Breast epithelium (tissue), 3 donors: Measurements from ENCODE around the gene PTPRO.

Experiments
- POLR2A ChIP-seq: fragments of 450-650 bp; IDR thresholded peaks from one replicate; pipeline ENCODE4 v1.6.1; 2016; ENCODE audit warnings: antibody characterized with exemption, mild to moderate bottlenecking, moderate library complexity
- TF ChIP-seq, protein P1 (sequence below), 3 donors: fragments of 450-650 bp; IDR thresholded peaks; one replicate each; pipeline ENCODE4 v1.5.1; 2016 to 2017; ENCODE audit warnings: antibody characterized with exemption in 3 of 3, mild to moderate bottlenecking in 3 of 3, moderate library complexity in 3 of 3

- TF ChIP-seq, protein P1, sequence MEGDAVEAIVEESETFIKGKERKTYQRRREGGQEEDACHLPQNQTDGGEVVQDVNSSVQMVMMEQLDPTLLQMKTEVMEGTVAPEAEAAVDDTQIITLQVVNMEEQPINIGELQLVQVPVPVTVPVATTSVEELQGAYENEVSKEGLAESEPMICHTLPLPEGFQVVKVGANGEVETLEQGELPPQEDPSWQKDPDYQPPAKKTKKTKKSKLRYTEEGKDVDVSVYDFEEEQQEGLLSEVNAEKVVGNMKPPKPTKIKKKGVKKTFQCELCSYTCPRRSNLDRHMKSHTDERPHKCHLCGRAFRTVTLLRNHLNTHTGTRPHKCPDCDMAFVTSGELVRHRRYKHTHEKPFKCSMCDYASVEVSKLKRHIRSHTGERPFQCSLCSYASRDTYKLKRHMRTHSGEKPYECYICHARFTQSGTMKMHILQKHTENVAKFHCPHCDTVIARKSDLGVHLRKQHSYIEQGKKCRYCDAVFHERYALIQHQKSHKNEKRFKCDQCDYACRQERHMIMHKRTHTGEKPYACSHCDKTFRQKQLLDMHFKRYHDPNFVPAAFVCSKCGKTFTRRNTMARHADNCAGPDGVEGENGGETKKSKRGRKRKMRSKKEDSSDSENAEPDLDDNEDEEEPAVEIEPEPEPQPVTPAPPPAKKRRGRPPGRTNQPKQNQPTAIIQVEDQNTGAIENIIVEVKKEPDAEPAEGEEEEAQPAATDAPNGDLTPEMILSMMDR (IDR thresholded peaks at IDR 0.05): no peak
- no peak for TF ChIP-seq POLR2A
These were observed 228.5 kb downstream of the PTPRO start for GRCh38 chr12:15550793-15551192.
